ENCODE data around the gene AP3S1. TPM values are rescaled to one million over a fixed set of nuclear protein-coding genes. Genes with fewer than 3 reads are reported as not detected.
"Not testable (repeated sequence)": the region's sequence is repeated elsewhere in the genome, so short reads cannot be mapped to it uniquely, and the experiment has no call there.

Gene AP3S1
- total RNA-seq, 2 experiments from 2014 or later, result 85.7 to 87.6 TPM

GRCh38 chr5:115930171-115930570 lies 88.4 kb downstream of the AP3S1 start:
- H3K27ac Mint-ChIP-seq; H3K9me3 Mint-ChIP-seq; H3K4me3 Mint-ChIP-seq; H3K27me3 Mint-ChIP-seq; POLR2A ChIA-PET; H3K4me1 Mint-ChIP-seq (ENCODE audit: low read depth); intact Hi-C loops (cut with micrococcal nuclease); H3K36me3 Mint-ChIP-seq: not testable (repeated sequence)
- peak; percentile 28 for DNase-seq
- CTCF ChIA-PET, result interaction anchor here (1.2 kb wide), 1 partner anchor 296 kb away, joined by 3 read pairs; no protein-coding TSS in a partner anchor

- DNase-seq, result no peak
- POLR2A ChIA-PET, result no interaction called here
- Mint-ChIP-seq H3K36me3 (no peaks in the 10 kb centered on the region), H3K27me3 (no peaks in the 10 kb centered on the region), H3K27ac (no peak overlapping the region), H3K4me3 (no peak overlapping the region), H3K4me1 (ENCODE audit: low read depth) (no peaks in the 10 kb centered on the region), H3K9me3 (no peaks in the 10 kb centered on the region)
- CTCF ChIA-PET, result no interaction called here
- intact Hi-C loops (cut with micrococcal nuclease), result no loop called here
Measured at GRCh38 chr5:115930630-115931337, 89.0 kb downstream of the AP3S1 start.

GRCh38 chr5:115932991-115933390 lies 91.3 kb downstream of the AP3S1 start:
- Mint-ChIP-seq H3K9me3 (no peaks in the 10 kb centered on the region), H3K4me1 (ENCODE audit: low read depth) (no peaks in the 10 kb centered on the region), H3K27ac (no peak overlapping the region), H3K4me3 (no peak overlapping the region), H3K27me3 (no peaks in the 10 kb centered on the region), H3K36me3 (no peaks in the 10 kb centered on the region)
- POLR2A ChIA-PET, result no interaction called here
- intact Hi-C loops (cut with micrococcal nuclease), result no loop called here
- DNase-seq, result no peak
- CTCF ChIA-PET, result interaction anchor here (1.1 kb wide), 1 partner anchor 27 kb away, joined by 3 read pairs; no protein-coding TSS in a partner anchor

- CTCF ChIA-PET, result interaction anchor here (1.1 kb wide), 1 partner anchor 26 kb away, joined by 3 read pairs; no protein-coding TSS in a partner anchor
- H3K4me1 Mint-ChIP-seq (ENCODE audit: low read depth), result no peaks in the 10 kb centered on the region
- no peak overlapping the region for H3K4me3 Mint-ChIP-seq
- intact Hi-C loops (cut with micrococcal nuclease), result no loop called here
- H3K27me3 Mint-ChIP-seq, result no peaks in the 10 kb centered on the region
- DNase-seq, result no peak
- no peak overlapping the region for H3K27ac Mint-ChIP-seq
- no peaks in the 10 kb centered on the region for H3K9me3 Mint-ChIP-seq
- no peaks in the 10 kb centered on the region for H3K36me3 Mint-ChIP-seq
- POLR2A ChIA-PET, result no interaction called here
Measured at GRCh38 chr5:115934388-115934974, 92.7 kb downstream of the AP3S1 start.

- intact Hi-C loops (cut with micrococcal nuclease), result no loop called here
- H3K36me3 Mint-ChIP-seq, result no peaks in the 10 kb centered on the region
Measured at GRCh38 chr5:115936031-115936430, 94.3 kb downstream of the AP3S1 start.

GRCh38 chr5:115939059-115939458 lies 97.3 kb downstream of the AP3S1 start:
- Mint-ChIP-seq H3K9me3 (peaks cover 5% of the 10 kb centered on the region), H3K27me3 (peaks cover 2% of the 10 kb centered on the region), H3K4me1 (ENCODE audit: low read depth) (no peaks in the 10 kb centered on the region), H3K4me3 (no peak overlapping the region), H3K27ac (no peak overlapping the region), H3K36me3 (no peaks in the 10 kb centered on the region)
- intact Hi-C loops (cut with micrococcal nuclease), result no loop called here
- no peak for DNase-seq
- CTCF ChIA-PET, result no interaction called here
- POLR2A ChIA-PET, result no interaction called here

More at GRCh38 chr5:115936031-115936430, 94.3 kb downstream of the AP3S1 start:
- no peak overlapping the region for H3K4me3 Mint-ChIP-seq
- H3K27me3 Mint-ChIP-seq, result no peaks in the 10 kb centered on the region
- CTCF ChIA-PET, result interaction anchor here (1.2 kb wide), 1 partner anchor 160 kb away, joined by 3 read pairs; no protein-coding TSS in a partner anchor
- H3K9me3 Mint-ChIP-seq, result no peaks in the 10 kb centered on the region
- H3K27ac Mint-ChIP-seq, result no peak overlapping the region
- DNase-seq, result no peak
- H3K4me1 Mint-ChIP-seq (ENCODE audit: low read depth), result no peaks in the 10 kb centered on the region
- POLR2A ChIA-PET, result no interaction called here

GRCh38 chr5:115940080-115940810 lies 98.5 kb downstream of the AP3S1 start:
- H3K9me3 Mint-ChIP-seq, result peaks cover 5% of the 10 kb centered on the region
- no peaks in the 10 kb centered on the region for H3K36me3 Mint-ChIP-seq
- H3K4me3 Mint-ChIP-seq, result no peak overlapping the region
- ChIA-PET POLR2A (no interaction called here), CTCF (no interaction called here)
- intact Hi-C loops (cut with micrococcal nuclease), result no loop called here
- no peak for DNase-seq
- H3K27me3 Mint-ChIP-seq, result peaks cover 2% of the 10 kb centered on the region
- no peak overlapping the region for H3K27ac Mint-ChIP-seq
- no peaks in the 10 kb centered on the region for H3K4me1 Mint-ChIP-seq (ENCODE audit: low read depth)

- Mint-ChIP-seq H3K4me1 (ENCODE audit: low read depth) (no peaks in the 10 kb centered on the region), H3K4me3 (no peak overlapping the region), H3K9me3 (peaks cover 5% of the 10 kb centered on the region), H3K27ac (no peak overlapping the region), H3K36me3 (no peaks in the 10 kb centered on the region), H3K27me3 (peaks cover 2% of the 10 kb centered on the region)
- ChIA-PET CTCF (no interaction called here), POLR2A (no interaction called here)
- intact Hi-C loops (cut with micrococcal nuclease), result no loop called here
- no peak for DNase-seq
Measured at GRCh38 chr5:115941051-115941675, 99.4 kb downstream of the AP3S1 start.

- Mint-ChIP-seq H3K4me3 (no peak overlapping the region), H3K27me3 (peaks cover 2% of the 10 kb centered on the region), H3K36me3 (no peaks in the 10 kb centered on the region), H3K9me3 (peaks cover 5% of the 10 kb centered on the region), H3K27ac (no peak overlapping the region), H3K4me1 (ENCODE audit: low read depth) (no peaks in the 10 kb centered on the region)
- ChIA-PET CTCF (no interaction called here), POLR2A (no interaction called here)
- no peak for DNase-seq
- intact Hi-C loops (cut with micrococcal nuclease), result no loop called here
Measured at GRCh38 chr5:115944501-115944900, 102.8 kb downstream of the AP3S1 start.

- Mint-ChIP-seq H3K36me3 (no peaks in the 10 kb centered on the region), H3K4me3 (no peak overlapping the region), H3K27ac (no peak overlapping the region), H3K9me3 (peaks cover 5% of the 10 kb centered on the region), H3K4me1 (ENCODE audit: low read depth) (no peaks in the 10 kb centered on the region), H3K27me3 (peaks cover 3% of the 10 kb centered on the region)
- CTCF ChIA-PET, result no interaction called here
- POLR2A ChIA-PET, result no interaction called here
- intact Hi-C loops (cut with micrococcal nuclease), result no loop called here
- DNase-seq, result no peak
Measured at GRCh38 chr5:115946655-115947054, 104.9 kb downstream of the AP3S1 start.

- Mint-ChIP-seq H3K4me1 (ENCODE audit: low read depth) (no peaks in the 10 kb centered on the region), H3K9me3 (peaks cover 4% of the 10 kb centered on the region), H3K4me3 (no peak overlapping the region), H3K27ac (no peak overlapping the region), H3K36me3 (no peaks in the 10 kb centered on the region), H3K27me3 (peaks cover 4% of the 10 kb centered on the region)
- CTCF ChIA-PET, result no interaction called here
- intact Hi-C loops (cut with micrococcal nuclease), result no loop called here
- DNase-seq, result no peak
- POLR2A ChIA-PET, result no interaction called here
Measured at GRCh38 chr5:115947260-115947659, 105.5 kb downstream of the AP3S1 start.

GRCh38 chr5:115948091-115948534 lies 106.4 kb downstream of the AP3S1 start:
- Mint-ChIP-seq H3K4me1 (ENCODE audit: low read depth) (no peaks in the 10 kb centered on the region), H3K27me3 (peaks cover 3% of the 10 kb centered on the region), H3K9me3 (no peaks in the 10 kb centered on the region), H3K4me3 (no peak overlapping the region), H3K27ac (no peak overlapping the region), H3K36me3 (no peaks in the 10 kb centered on the region)
- no peak for DNase-seq
- ChIA-PET POLR2A (no interaction called here), CTCF (no interaction called here)
- intact Hi-C loops (cut with micrococcal nuclease), result no loop called here
